HG03135 (cell line): ENCODE results near the gene CFAP99.

Experiments
- ATAC-seq: cut with Tn5 transposase; IDR thresholded peaks from one replicate; pipeline ENCODE4 v1.9.1; 2021; ENCODE audit warnings: mild to moderate bottlenecking, moderate library complexity; ENCODE audit not compliant: unreplicated experiment

Gene CFAP99

GRCh38 chr4:2409381-2409783, 9.4 kb upstream of the CFAP99 start:
- no peak for ATAC-seq

DNA sequence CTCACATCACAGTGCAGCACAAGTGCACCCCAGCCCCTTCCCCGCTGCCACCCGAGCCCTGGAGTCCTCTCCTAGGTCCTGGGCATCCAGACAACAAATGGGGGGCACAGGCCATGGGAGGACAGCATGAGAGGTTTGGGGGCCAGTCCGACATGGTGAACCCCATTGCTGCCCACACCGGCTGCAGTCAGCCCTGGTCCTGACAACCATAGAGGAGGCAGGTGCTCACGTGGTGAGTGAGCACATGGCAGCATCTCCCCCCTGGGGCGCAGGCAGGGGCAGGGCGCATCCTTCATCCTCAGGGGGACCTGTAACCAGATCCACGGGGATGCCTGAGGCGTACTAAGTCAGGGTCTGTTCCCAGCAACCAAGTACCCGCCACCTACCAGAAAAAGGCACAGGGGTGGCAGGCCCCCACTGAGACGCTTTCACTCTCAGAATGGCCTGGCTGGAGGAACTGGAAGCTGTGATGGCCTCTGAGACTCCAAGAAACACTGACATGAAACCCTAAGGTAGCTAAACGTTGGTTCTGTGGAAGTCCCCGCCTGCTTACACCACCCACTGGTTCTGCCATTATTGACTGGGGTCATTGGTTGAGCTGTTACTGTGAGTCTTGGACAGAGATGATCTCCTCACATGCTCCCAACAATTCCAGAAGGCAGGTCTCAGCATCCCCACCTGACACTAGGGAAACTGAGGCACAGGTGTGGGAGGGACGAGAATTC, 6.8 kb upstream of the CFAP99 start:
- no peak for ATAC-seq

GRCh38 chr4:2412534-2412884, 6.2 kb upstream of the CFAP99 start:
- ATAC-seq = peak; percentile 25

GRCh38 chr4:2412885-2413716, 5.7 kb upstream of the CFAP99 start:
- ATAC-seq = peak; percentile 58

DNA sequence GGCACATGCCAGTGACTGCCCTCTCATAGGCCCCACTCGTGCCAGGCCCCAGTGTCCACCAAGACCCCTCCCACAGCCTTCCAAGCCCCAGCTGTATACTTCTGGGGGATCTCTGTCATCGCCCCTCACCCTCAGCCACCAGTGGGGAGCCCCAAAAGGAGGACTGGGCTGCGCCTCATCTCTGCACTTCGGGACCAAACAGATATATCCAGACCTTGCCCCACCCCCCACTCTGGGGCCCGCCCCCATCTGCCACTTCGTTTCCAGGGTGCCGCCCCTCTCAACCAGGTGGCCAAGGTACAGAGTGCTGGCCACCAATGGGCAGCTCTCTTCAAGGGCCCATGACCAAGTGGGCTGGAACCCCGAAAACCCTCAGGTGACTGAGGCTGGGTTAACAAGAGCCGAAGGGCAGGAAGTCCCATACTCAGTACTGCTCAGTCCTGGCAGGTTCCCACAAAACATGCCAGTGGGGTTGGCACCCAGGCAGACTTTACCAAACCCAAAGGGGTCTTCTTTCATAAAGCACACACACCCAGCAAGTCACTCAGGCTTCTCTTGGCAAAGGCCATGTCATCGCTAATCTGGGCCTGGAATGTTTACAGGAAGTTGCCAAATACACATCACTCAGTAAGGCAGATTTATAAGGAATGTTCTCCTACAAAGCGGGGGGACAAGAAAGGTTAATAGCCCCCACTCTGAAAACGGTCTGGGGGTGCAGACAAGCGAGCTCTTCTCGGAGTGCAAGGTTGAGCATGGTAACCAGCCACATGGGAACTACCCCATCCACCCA, 4.7 kb upstream of the CFAP99 start:
- no peak for ATAC-seq

GRCh38 chr4:2415213-2415612, 3.5 kb upstream of the CFAP99 start:
- no peak for ATAC-seq

DNA sequence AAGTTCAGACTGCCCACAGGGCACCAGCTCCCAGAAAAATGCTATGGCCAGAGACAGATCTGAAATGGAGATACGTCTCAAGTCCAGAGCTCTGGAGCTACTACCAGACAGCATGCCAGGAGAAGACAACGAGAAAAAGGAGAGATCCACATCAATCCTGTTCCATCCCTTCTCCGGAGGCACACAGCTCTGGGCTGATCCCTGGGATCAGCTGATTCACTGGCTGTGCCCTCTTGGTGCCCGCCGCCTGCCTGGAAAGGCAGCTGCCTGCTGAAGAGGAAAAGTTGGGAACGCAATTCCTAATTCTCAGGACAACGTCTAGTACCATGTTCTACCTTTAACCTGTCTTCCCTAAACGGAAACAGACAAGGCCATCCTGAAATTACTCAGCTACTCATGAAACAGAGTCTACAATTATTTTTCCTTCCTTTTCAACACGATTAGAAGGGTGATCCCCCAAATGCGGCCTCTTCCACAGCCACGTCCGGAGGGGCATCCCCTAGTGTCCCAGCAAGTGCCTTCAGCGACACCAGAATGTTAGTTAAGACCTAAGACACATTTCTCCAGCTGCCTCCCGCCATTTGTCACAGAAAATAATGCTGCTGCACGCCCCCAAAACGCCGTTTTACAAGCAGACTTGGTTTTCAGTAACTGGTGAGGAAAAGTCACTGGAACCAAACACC, 2.7 kb upstream of the CFAP99 start:
- ATAC-seq = no peak

- no peak for ATAC-seq
These were observed 2.1 kb upstream of the CFAP99 start for GRCh38 chr4:2416564-2417225.

DNA sequence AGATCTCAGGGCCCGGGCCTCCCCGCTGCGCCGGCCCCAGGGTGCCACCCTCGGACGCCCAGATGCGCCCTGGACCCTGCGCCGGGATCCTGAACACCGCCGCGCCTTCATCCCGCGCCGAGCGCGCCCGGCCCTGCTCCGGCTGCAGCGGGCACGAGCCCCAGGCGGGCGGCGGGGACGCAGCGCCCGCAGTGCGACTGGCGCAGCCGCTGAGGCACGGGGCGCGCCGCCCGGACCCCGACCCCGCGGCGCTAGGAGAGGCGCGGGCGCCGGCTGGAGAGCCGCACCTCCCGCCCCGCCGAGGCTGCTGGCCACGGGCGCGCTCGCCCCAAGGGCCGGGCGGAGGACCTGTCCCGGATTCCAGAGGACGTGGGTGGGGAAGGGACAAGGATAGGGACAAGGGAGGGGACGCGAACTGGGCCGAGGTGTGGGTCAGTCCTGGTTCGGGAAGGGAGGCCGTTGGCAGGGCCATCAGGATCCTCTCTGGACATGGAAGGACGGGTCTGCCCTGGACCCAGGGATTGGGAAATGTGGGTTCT, 1.5 kb upstream of the CFAP99 start:
- no peak for ATAC-seq

DNA sequence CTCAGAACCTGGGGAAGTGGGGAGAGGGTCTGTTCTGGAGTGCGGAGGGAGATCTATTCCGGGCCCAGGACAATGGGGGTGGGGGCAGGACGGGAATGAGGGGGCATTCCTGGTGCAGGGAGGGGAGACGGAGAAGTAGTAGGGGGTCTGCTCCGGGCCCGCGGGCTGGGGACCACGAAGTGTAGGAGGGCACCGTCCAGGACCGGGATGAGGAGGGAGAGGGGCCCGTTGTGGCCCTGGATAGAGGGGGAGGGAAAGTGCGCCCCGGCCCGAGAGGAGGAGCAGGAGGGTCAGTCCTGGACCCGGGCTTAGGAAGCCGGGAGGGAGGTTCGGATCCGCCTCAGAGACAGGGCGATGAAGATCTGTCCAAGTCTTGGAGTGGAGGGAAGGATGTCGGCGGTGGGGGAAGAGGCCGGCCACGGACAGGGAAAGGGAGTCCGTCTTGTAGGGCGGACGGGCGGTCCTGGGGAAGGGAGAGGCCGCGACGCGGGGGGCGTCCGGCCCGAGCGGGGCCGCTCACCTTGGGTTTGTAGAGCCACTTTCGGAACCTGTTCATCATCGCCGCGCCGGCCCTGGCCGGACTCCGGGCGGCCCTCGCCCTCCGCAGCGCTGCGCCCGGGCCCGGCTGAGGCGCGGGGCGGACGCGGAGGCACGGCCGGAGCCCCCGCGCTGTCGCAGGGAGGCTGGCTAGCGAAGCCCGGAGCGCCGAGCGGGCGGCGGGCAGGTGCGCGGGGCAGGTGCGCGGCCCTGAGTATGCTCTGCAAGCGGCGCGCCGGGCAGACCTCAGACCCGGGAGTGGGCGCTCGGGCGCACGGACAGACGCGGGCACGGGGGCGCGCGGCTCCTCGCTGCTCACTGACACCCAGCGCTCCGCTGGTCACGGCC, 748 bp upstream of the CFAP99 start, which contains the start of gene ZFYVE28:
Gene ZFYVE28, minus strand, starts transcription at position 881 of the 885 bp plus-strand sequence. Its CDS starts 322 bp downstream, at position 559.
- ATAC-seq = peak; percentile 23

GRCh38 chr4:2419814-2420213, 1.1 kb downstream of the CFAP99 start:
- no peak for ATAC-seq

GRCh38 chr4:2421928-2422327, 3.2 kb downstream of the CFAP99 start:
- no peak for ATAC-seq

DNA sequence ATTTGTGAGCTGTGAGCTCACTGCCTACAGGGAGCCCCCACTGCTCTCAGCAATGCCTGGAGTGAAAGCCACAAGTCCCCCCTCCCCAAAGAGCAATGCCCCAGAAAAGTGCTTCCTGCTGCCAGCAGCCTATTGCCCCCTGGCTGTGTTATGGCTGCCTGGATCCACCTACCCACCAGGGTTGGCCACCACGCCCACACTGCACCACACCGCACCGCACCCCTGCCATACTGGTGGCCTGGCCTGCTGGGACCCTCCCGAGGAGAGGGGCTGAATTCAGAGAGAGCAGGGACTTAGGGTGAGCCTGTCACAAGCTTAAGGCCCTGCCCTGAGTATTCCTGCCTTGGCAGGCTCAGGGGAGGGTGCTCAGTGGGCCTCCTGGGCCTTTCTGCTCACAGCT, 4.3 kb downstream of the CFAP99 start:
- no peak for ATAC-seq

DNA sequence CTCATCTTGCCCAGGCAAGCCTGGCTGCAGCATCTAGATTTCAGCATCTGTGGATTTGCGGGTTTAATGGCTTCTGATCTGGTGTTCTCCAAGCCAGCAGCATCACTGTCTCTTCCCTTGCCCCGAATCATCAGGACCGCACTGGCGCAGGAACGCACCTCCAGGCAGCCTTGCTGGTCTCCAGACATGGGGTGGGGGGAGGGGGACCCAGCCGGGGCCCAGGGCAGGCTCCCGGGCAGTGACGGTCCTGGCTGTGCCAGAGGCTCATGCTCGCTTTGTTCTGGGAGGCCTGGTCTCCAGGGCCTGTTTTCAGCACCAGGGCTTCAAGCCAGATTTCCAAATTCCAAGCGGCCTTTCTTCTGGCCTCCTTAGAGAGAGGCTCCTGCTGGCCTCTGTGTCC, 4.9 kb downstream of the CFAP99 start:
- ATAC-seq = no peak

- no peak for ATAC-seq
These were observed 5.8 kb downstream of the CFAP99 start for GRCh38 chr4:2424581-2424980.

GRCh38 chr4:2425386-2426068, 6.8 kb downstream of the CFAP99 start:
- no peak for ATAC-seq

- no peak for ATAC-seq
These were observed 7.3 kb downstream of the CFAP99 start for GRCh38 chr4:2426069-2426397.

DNA sequence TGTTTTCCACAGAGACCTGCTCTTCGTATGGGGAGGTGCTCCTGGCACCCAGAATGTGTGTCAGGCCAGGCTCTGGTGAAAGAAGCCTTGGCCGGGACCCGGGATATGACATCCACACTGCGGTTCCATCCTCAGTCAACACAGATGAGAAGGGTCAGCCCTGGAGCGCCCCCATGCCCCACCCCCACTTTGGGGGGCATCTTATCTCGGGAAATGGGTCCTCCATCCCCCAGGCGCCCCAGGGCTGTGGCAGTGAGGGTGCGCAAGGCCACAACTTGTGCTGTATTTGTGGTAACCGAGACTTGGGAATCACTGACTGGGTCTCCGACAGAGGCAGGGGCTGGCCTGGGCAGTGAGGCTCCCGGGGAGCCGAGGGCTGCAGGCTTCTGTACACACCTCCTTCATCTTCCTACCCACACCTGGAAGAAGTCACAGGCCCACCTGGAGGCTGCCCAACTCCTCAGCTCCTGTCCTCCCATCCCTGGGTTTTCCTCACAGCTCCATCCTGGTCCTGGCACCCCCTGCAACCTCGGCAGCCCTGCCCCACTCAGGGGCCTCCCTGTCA, 8.0 kb downstream of the CFAP99 start:
- no peak for ATAC-seq
